HG02970 (cell line): ENCODE data around the gene STARD8.

Source experiments
- ATAC-seq: cut with Tn5 transposase; IDR thresholded peaks from one replicate; pipeline ENCODE4 v1.9.1; 2021; ENCODE audit warnings: mild to moderate bottlenecking, moderate library complexity, moderate number of reproducible peaks; ENCODE audit not compliant: unreplicated experiment, low FRiP score

The STARD8 gene

GRCh38 chrX:68710870-68711576, 63.6 kb downstream of the STARD8 start:
- no peak for ATAC-seq

- no peak for ATAC-seq
These were observed 64.4 kb downstream of the STARD8 start for GRCh38 chrX:68711845-68712244.

- no peak for ATAC-seq
These were observed 67.4 kb downstream of the STARD8 start for GRCh38 chrX:68714856-68715255.

GRCh38 chrX:68717196-68717595, 69.7 kb downstream of the STARD8 start:
- ATAC-seq = no peak

- ATAC-seq = no peak
These were observed 70.4 kb downstream of the STARD8 start for GRCh38 chrX:68717663-68718442.

- no peak for ATAC-seq
These were observed 71.0 kb downstream of the STARD8 start for GRCh38 chrX:68718443-68718820.

GRCh38 chrX:68719181-68719903, 71.9 kb downstream of the STARD8 start:
- no peak for ATAC-seq

- ATAC-seq = no peak
These were observed 72.6 kb downstream of the STARD8 start for GRCh38 chrX:68719904-68720614.

GRCh38 chrX:68720851-68721250, 73.4 kb downstream of the STARD8 start:
- no peak for ATAC-seq

- no peak for ATAC-seq
These were observed 74.1 kb downstream of the STARD8 start for GRCh38 chrX:68721546-68721945.

- ATAC-seq = no peak
These were observed 74.8 kb downstream of the STARD8 start for GRCh38 chrX:68721991-68722860.

- ATAC-seq = no peak
These were observed 76.2 kb downstream of the STARD8 start for GRCh38 chrX:68723491-68724155.

- ATAC-seq = no peak
These were observed 77.1 kb downstream of the STARD8 start for GRCh38 chrX:68724531-68725020.

GRCh38 chrX:68725756-68726365, 78.4 kb downstream of the STARD8 start:
- ATAC-seq = no peak

- ATAC-seq = no peak
These were observed 78.9 kb downstream of the STARD8 start for GRCh38 chrX:68726366-68726765.

- ATAC-seq = no peak
These were observed 80.2 kb downstream of the STARD8 start for GRCh38 chrX:68727696-68728095.

GRCh38 chrX:68728186-68728585, 80.7 kb downstream of the STARD8 start:
- ATAC-seq = no peak

- no peak for ATAC-seq
These were observed 83.8 kb downstream of the STARD8 start for GRCh38 chrX:68731254-68731653.
